HepG2 (cell line): Measurements from ENCODE around the gene DNLZ. TPM values are rescaled to one million over a fixed set of nuclear protein-coding genes. Genes with fewer than 3 reads are reported as not detected.

ENCODE experiments used
- BCL3 ChIP-seq: sonication (generic); formaldehyde crosslinking; IDR thresholded peaks from 2 replicates; pipeline ENCODE4 v1.5.1; 2020; ENCODE audit warnings: mild to moderate bottlenecking, missing genetic modification reagents, moderate library complexity
- CEBPG ChIP-seq: IDR thresholded peaks from 2 replicates; pipeline ENCODE4 v1.6.1; 2016
- CENPBD1 ChIP-seq: sonication (generic); formaldehyde crosslinking; IDR thresholded peaks from 2 replicates; pipeline ENCODE4 v1.8.0; 2022; ENCODE audit warnings: missing genetic modification reagents, low read depth, mild to moderate bottlenecking, borderline replicate concordance
- DR1 ChIP-seq: sonication (generic); formaldehyde crosslinking; IDR thresholded peaks from 2 replicates; pipeline ENCODE4 v1.8.0; 2021; ENCODE audit warnings: mild to moderate bottlenecking, missing genetic modification reagents, inconsistent platforms
- FOSL1 ChIP-seq: sonication (generic); formaldehyde crosslinking; IDR thresholded peaks from 2 replicates; pipeline ENCODE4 v1.9.0; 2021; ENCODE audit warnings: missing genetic modification reagents, borderline replicate concordance
- FOXA3 ChIP-seq: IDR thresholded peaks from 2 replicates; pipeline ENCODE4 v1.6.1; 2016; ENCODE audit warnings: missing genetic modification reagents, missing compliant biosample characterization
- GLMP ChIP-seq: sonication (generic); formaldehyde crosslinking; IDR thresholded peaks from 2 replicates; pipeline ENCODE4 v1.9.0; 2021; ENCODE audit warnings: missing genetic modification reagents, mild to moderate bottlenecking, borderline replicate concordance
- HMG20B ChIP-seq: conservative IDR thresholded peaks from 2 replicates; pipeline ENCODE4 v1.6.1; 2016; ENCODE audit warnings: missing genetic modification reagents, missing compliant biosample characterization
- KLF11 ChIP-seq: IDR thresholded peaks from 2 replicates; pipeline ENCODE4 v1.6.1; 2016; ENCODE audit warnings: missing compliant biosample characterization
- MTA3 ChIP-seq: sonication (generic); formaldehyde crosslinking; IDR thresholded peaks from 2 replicates; pipeline ENCODE4 v1.4.0; 2020; ENCODE audit warnings: missing genetic modification reagents
- MZF1 ChIP-seq: sonication (generic); formaldehyde crosslinking; IDR thresholded peaks from 2 replicates; pipeline ENCODE4 v1.8.1; 2023; ENCODE audit warnings: mild to moderate bottlenecking, missing genetic modification reagents, borderline replicate concordance
- NCOA5 ChIP-seq: sonication (generic); formaldehyde crosslinking; IDR thresholded peaks from 2 replicates; pipeline ENCODE4 v1.4.0; 2020; ENCODE audit warnings: missing genetic modification reagents
- ONECUT2 ChIP-seq: sonication (generic); formaldehyde crosslinking; IDR thresholded peaks from 2 replicates; pipeline ENCODE4 v1.4.0; 2020; ENCODE audit warnings: missing genetic modification reagents
- PITX1 ChIP-seq: sonication (generic); formaldehyde crosslinking; IDR thresholded peaks from 2 replicates; pipeline ENCODE4 v1.5.1; 2020; ENCODE audit warnings: mild to moderate bottlenecking, missing genetic modification reagents
- RBM22 ChIP-seq: fragments of 200-400 bp; formaldehyde crosslinking; optimal IDR thresholded peaks from 2 replicates; pipeline ENCODE3; 2017; ENCODE audit warnings: mild to moderate bottlenecking, low read length, moderate library complexity
- RFX3 ChIP-seq: IDR thresholded peaks from 2 replicates; pipeline ENCODE4 v1.6.1; 2016; ENCODE audit warnings: missing biosample characterization, missing genetic modification reagents
- SKI ChIP-seq: fragments of 450-650 bp; IDR thresholded peaks from one replicate; pipeline ENCODE4 v1.6.1; 2018; ENCODE audit warnings: mild to moderate bottlenecking; ENCODE audit not compliant: partially characterized antibody
- SMYD3 ChIP-seq: sonication (generic); formaldehyde crosslinking; IDR thresholded peaks from 2 replicates; pipeline ENCODE4 v1.8.1; 2023; ENCODE audit warnings: mild to moderate bottlenecking, missing genetic modification reagents
- TFDP1 ChIP-seq: IDR thresholded peaks from 2 replicates; pipeline ENCODE4 v1.6.1; 2016; ENCODE audit warnings: missing compliant biosample characterization, missing genetic modification reagents, borderline replicate concordance
- ZFP82 ChIP-seq: sonication (generic); formaldehyde crosslinking; IDR thresholded peaks from 2 replicates; pipeline ENCODE4 v1.5.1; 2020; ENCODE audit warnings: mild to moderate bottlenecking, missing genetic modification reagents, borderline replicate concordance
- ZNF263 ChIP-seq: sonication (generic); formaldehyde crosslinking; IDR thresholded peaks from 2 replicates; pipeline ENCODE4 v1.4.0; 2020; ENCODE audit warnings: missing genetic modification reagents
- ZNF550 ChIP-seq: sonication (generic); formaldehyde crosslinking; IDR thresholded peaks from 2 replicates; pipeline ENCODE4 v1.4.0; 2020; ENCODE audit warnings: mild to moderate bottlenecking, missing genetic modification reagents, borderline replicate concordance
- ZNF589 ChIP-seq: sonication (generic); formaldehyde crosslinking; conservative IDR thresholded peaks from 2 replicates; pipeline ENCODE4 v1.8.0; 2022; ENCODE audit warnings: mild to moderate bottlenecking, moderate library complexity, missing genetic modification reagents
- ZNF639 ChIP-seq: conservative IDR thresholded peaks from 2 replicates; pipeline ENCODE4 v1.6.1; 2018; ENCODE audit warnings: missing genetic modification reagents
- ZNF781 ChIP-seq: sonication (generic); formaldehyde crosslinking; IDR thresholded peaks from 2 replicates; pipeline ENCODE4 v1.5.1; 2020; ENCODE audit warnings: borderline replicate concordance, mild to moderate bottlenecking, missing genetic modification reagents; ENCODE audit errors: not compliant biosample characterization
- ZNF891 ChIP-seq: sonication (generic); formaldehyde crosslinking; IDR thresholded peaks from 2 replicates; pipeline ENCODE4 v1.5.0; 2020; ENCODE audit warnings: mild to moderate bottlenecking, missing genetic modification reagents
- polyA plus RNA-seq, 8 experiments: library from polyadenylated mRNA; depleted of rRNA in 3 of 8; stranded (reverse) in 7 of 8; unstranded in 1 of 8; fragments of >200 nt; fragmentation: Illumina TruSeq in 4 of 8; extraction: Trizol in 4 of 8; gene quantifications; 2 replicates each; pipeline versions ENCODE4 v1.2.1 to v1.2.3, GENCODE V29; 2011 to 2016; ENCODE audit warnings: low read depth in 4 of 8, missing spikeins in 1 of 8, mixed read lengths in 1 of 8; ENCODE audit not compliant: insufficient read depth in 1 of 8
- total RNA-seq, 5 experiments: library from RNA; depleted of rRNA; stranded (reverse); fragments of >200 nt; fragmentation: Illumina TruSeq; extraction: Trizol; gene quantifications; 2 replicates each; pipeline ENCODE4 v1.2.3, GENCODE V29; 2016; ENCODE audit warnings: low read depth in 1 of 5

The DNLZ gene
- total and polyA plus RNA-seq, 2 of the 13 experiments (the other 11 are each of a cell fraction or from before 2014, with no cell fraction given) = 3.4 to 8.0 TPM

- TF ChIP-seq MTA3 (CRISPR knock-in tag) (no peak), ZNF550 (CRISPR knock-in tag) (no peak), PITX1 (CRISPR knock-in tag) (peak; percentile 60; the same call in 1 of the 2 replicates), RFX3 (CRISPR knock-in tag) (no peak), FOXA3 (CRISPR knock-in tag) (peak; percentile 36; the same call in 1 of the 2 replicates), NCOA5 (CRISPR knock-in tag) (no peak), CENPBD1 (no peak), HMG20B (CRISPR knock-in tag) (no peak; the same call in 1 of the 2 replicates), ONECUT2 (CRISPR knock-in tag) (no peak), FOSL1 (CRISPR knock-in tag) (no peak), SMYD3 (CRISPR knock-in tag) (0 out of 2 replicates have a peak, but pooled peaks have one; percentile 21), GLMP (CRISPR knock-in tag) (no peak), MZF1 (no peak), TFDP1 (CRISPR knock-in tag) (peak; percentile 38; the same call in 1 of the 2 replicates), ZNF263 (CRISPR knock-in tag) (no peak; the same call in none of the 2 replicates), KLF11 (CRISPR knock-in tag) (no peak), ZNF639 (CRISPR knock-in tag) (no peak), ZNF781 (peak; percentile 50), DR1 (CRISPR knock-in tag) (no peak), ZFP82 (CRISPR knock-in tag) (no peak), ZNF589 (CRISPR knock-in tag) (no peak), BCL3 (0 out of 2 replicates have a peak, but pooled peaks have one; percentile 17), RBM22 (no peak), SKI (no peak), ZNF891 (CRISPR knock-in tag) (peak; percentile 54; the same call in 1 of the 2 replicates), CEBPG (CRISPR knock-in tag) (0 out of 2 replicates have a peak, but pooled peaks have one; percentile 2)
Measured at GRCh38 chr9:136345281-136346156, 18.0 kb downstream of the DNLZ start (continued).
